Mesenchymal stem cell (in vitro differentiated cells and primary cell): ENCODE results near the gene KRTAP10-1.

Experiments used
- DNase-seq: peaks from one replicate; pipeline ENCODE4 v3.0.0-alpha.2; 2013
- H2AFZ ChIP-seq: one replicate; pipeline ENCODE4 v1.6.1; 2013; ENCODE audit warnings: low read depth, mild to moderate bottlenecking, control low read depth, inconsistent platforms, low read length, moderate library complexity
- H2AK5ac ChIP-seq: 2 replicates; pipeline ENCODE4 v1.6.1; 2013; ENCODE audit warnings: low read length, moderate library complexity, mild to moderate bottlenecking, inconsistent platforms; ENCODE audit not compliant: severe bottlenecking
- H2BK120ac ChIP-seq: one replicate; pipeline ENCODE4 v1.6.1; 2013; ENCODE audit warnings: low read depth, mild to moderate bottlenecking, inconsistent platforms, low read length, moderate library complexity
- H2BK12ac ChIP-seq, 2 experiments: one replicate each; pipeline ENCODE4 v1.6.1; 2013; ENCODE audit warnings: inconsistent platforms in 2 of 2, low read length in 2 of 2, mild to moderate bottlenecking in 2 of 2, moderate library complexity in 2 of 2, control low read depth in 1 of 2
- H2BK15ac ChIP-seq: one replicate; pipeline ENCODE4 v1.6.1; 2013; ENCODE audit warnings: mild to moderate bottlenecking, low read depth, inconsistent platforms; ENCODE audit not compliant: poor library complexity, severe bottlenecking
- H2BK5ac ChIP-seq: 2 replicates; pipeline ENCODE4 v1.6.1; 2013; ENCODE audit warnings: low read depth, mild to moderate bottlenecking, low read length, control low read depth, inconsistent platforms; ENCODE audit not compliant: poor library complexity, severe bottlenecking
- H3K14ac ChIP-seq, 2 experiments: one replicate each; pipeline ENCODE4 v1.6.1; 2013; ENCODE audit warnings: inconsistent platforms in 2 of 2, low read length in 2 of 2, control low read depth in 1 of 2, mild to moderate bottlenecking in 1 of 2, moderate library complexity in 1 of 2
- H3K18ac ChIP-seq, 2 experiments: one replicate each; pipeline ENCODE4 v1.6.1; 2013; ENCODE audit warnings: inconsistent platforms in 2 of 2, low read length in 2 of 2, control low read depth in 1 of 2, low read depth in 1 of 2, mild to moderate bottlenecking in 1 of 2
- H3K23ac ChIP-seq, 2 experiments: one replicate each; pipeline ENCODE4 v1.6.1; 2013; ENCODE audit warnings: inconsistent platforms in 2 of 2, low read length in 2 of 2, mild to moderate bottlenecking in 2 of 2, moderate library complexity in 2 of 2, control low read depth in 1 of 2
- H3K27ac ChIP-seq: 2 replicates; pipeline ENCODE4 v1.5.1; 2013; ENCODE audit warnings: mild to moderate bottlenecking, moderate library complexity, low read length, control low read depth, inconsistent platforms; ENCODE audit not compliant: poor library complexity, severe bottlenecking
- H3K27me3 ChIP-seq, 2 experiments: 2 replicates each; pipeline versions ENCODE4 v1.6.1 to v1.7.0; 2013; ENCODE audit warnings: low read length in 2 of 2, mild to moderate bottlenecking in 2 of 2, moderate library complexity in 2 of 2, control low read depth in 1 of 2, inconsistent platforms in 1 of 2; ENCODE audit not compliant: control insufficient read depth in 1 of 2, insufficient read depth in 1 of 2
- H3K36me3 ChIP-seq, 2 experiments: 2 replicates each; pipeline versions ENCODE4 v1.6.1 to v1.7.0; 2013; ENCODE audit warnings: low read length in 2 of 2, control low read depth in 1 of 2, inconsistent platforms in 1 of 2, low read depth in 1 of 2, mild to moderate bottlenecking in 1 of 2; ENCODE audit not compliant: insufficient read depth in 2 of 2, control insufficient read depth in 1 of 2
- H3K4ac ChIP-seq, 2 experiments: one replicate each; pipeline ENCODE4 v1.6.1; 2013; ENCODE audit warnings: inconsistent platforms in 2 of 2, low read length in 2 of 2, mild to moderate bottlenecking in 2 of 2, moderate library complexity in 2 of 2, control low read depth in 1 of 2, low read depth in 1 of 2
- H3K4me1 ChIP-seq: 2 replicates; pipeline ENCODE4 v1.6.1; 2013; ENCODE audit warnings: low read depth, low read length, control low read depth; ENCODE audit not compliant: control insufficient read depth, insufficient read depth
- H3K4me2 ChIP-seq: 2 replicates; pipeline ENCODE4 v1.6.1; 2013; ENCODE audit warnings: low read length, mild to moderate bottlenecking, inconsistent platforms; ENCODE audit not compliant: poor library complexity, severe bottlenecking
- H3K4me3 ChIP-seq, 2 experiments: 2 replicates each; pipeline versions ENCODE4 v1.5.1 to v1.7.0; 2013; ENCODE audit warnings: low read length in 2 of 2, mild to moderate bottlenecking in 2 of 2, control low read depth in 1 of 2, low read depth in 1 of 2; ENCODE audit not compliant: insufficient read depth in 1 of 2
- H3K79me1 ChIP-seq: replicated peaks from 2 replicates; pipeline ENCODE4 v1.6.1; 2013; ENCODE audit warnings: mild to moderate bottlenecking, control low read depth, low read length, inconsistent platforms; ENCODE audit not compliant: poor library complexity, severe bottlenecking
- H3K9ac ChIP-seq: 2 replicates; pipeline ENCODE4 v1.7.0; 2013; ENCODE audit warnings: mild to moderate bottlenecking, low read length, moderate library complexity
- H3K9me3 ChIP-seq: 2 replicates; pipeline ENCODE4 v1.7.0; 2013; ENCODE audit warnings: mild to moderate bottlenecking, low read length; ENCODE audit not compliant: control insufficient read depth
- H4K8ac ChIP-seq: one replicate; pipeline ENCODE4 v1.6.1; 2013; ENCODE audit warnings: inconsistent platforms, mild to moderate bottlenecking, low read length, moderate library complexity
- H4K91ac ChIP-seq: one replicate; pipeline ENCODE4 v1.6.1; 2013; ENCODE audit warnings: mild to moderate bottlenecking, low read length, inconsistent platforms
- WGBS: methylation state at CpG from one replicate; pipeline ENCODE4 v1.1.7; 2013; ENCODE audit warnings: mixed read lengths; 5-methylcytosine and 5-hydroxymethylcytosine counted together

The KRTAP10-1 gene

DNA sequence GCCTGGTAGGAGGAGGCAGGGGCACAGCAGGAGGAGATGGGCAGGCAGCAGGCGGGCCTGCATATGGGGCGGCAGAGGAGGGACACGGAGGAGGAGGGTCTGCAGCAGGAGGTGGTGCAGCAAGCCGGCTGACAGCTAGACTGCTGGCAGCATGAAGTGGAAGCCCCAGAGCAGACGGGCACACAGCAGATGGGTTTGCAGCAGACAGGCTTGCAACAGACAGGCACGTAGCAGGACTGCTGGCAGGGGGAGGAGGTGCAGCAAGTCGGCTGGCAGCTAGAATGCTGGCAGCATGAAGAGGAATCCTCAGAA lies 39.8 kb upstream of the KRTAP10-1 start:
- Histone ChIP-seq H2BK12ac (no peak overlapping the region), H3K27ac (no peak overlapping the region), H3K36me3 (no peaks in the 10 kb centered on the region), H2BK15ac (no peak overlapping the region), H3K14ac (no peak overlapping the region), H3K9me3 (peaks cover 34% of the 10 kb centered on the region), H2BK120ac (no peak overlapping the region), H3K4me1 (no peaks in the 10 kb centered on the region), H3K18ac (no peak overlapping the region), H3K4me3 (no peak overlapping the region), H4K91ac (no peak overlapping the region), H2AK5ac (no peak overlapping the region), H3K23ac (no peak overlapping the region), H2AFZ (no peak overlapping the region), H3K4ac (no peak overlapping the region), H2BK5ac (no peak overlapping the region), H3K27me3 (no peaks in the 10 kb centered on the region), H3K9ac (no peak overlapping the region), H3K79me1 (no peaks in the 10 kb centered on the region), H4K8ac (no peak overlapping the region), H3K4me2 (no peak overlapping the region)
- DNase-seq, result no peak
- 85% methylated on average over 7 of the region's 7 CpGs for WGBS

DNA sequence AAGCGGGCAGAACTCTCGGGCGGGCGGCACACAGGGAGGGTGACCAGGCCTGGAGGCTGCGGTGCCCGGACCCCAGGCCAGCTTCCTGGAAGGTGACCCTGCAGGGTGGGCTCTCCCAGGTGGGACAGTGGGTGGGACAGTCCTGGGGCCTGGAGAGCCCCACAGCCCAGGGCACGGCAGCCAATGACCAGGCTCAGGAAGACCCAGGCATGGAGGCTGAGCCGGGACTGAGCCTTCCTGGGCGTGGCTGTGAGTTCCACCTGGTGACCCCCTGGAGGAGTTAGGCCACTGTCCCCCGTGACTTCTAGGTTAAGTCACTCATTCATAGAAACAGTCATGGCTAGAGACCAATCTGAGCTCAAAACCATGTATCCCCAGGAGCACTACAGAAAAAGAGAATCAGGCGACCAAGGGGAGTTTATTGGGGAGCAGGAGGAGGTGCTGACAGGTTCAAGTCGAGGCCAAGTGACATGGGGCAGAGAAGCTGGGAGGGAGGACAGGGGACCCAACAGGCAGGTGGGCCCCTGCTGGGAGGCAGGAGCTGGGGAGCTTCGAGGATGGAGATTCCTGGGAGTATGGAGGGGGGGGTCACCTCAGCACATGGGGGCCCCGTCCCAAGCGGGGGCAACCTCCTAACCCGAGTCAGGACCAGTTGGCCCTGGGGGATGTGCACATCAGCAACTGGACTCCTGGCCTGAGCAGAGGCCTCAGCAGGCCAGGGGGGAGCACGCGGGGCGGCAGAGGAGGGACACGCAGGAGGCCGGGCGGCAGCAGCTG lies 39.2 kb upstream of the KRTAP10-1 start:
- H3K27ac ChIP-seq, result no peak overlapping the region
- H2AK5ac ChIP-seq, result no peak overlapping the region
- H3K4me2 ChIP-seq, result no peak overlapping the region
- no peaks in the 10 kb centered on the region for H3K36me3 ChIP-seq
- H3K27me3 ChIP-seq, result no peaks in the 10 kb centered on the region
- H3K9ac ChIP-seq, result no peak overlapping the region
- H2BK12ac ChIP-seq, result no peak overlapping the region
- no peak overlapping the region for H4K91ac ChIP-seq
- no peak overlapping the region for H3K4ac ChIP-seq
- 77% methylated on average over 22 of the region's 22 CpGs for WGBS
- no peak overlapping the region for H2BK5ac ChIP-seq
- no peak overlapping the region for H3K18ac ChIP-seq
- H2AFZ ChIP-seq, result no peak overlapping the region
- H2BK120ac ChIP-seq, result no peak overlapping the region
- no peak overlapping the region for H4K8ac ChIP-seq
- no peaks in the 10 kb centered on the region for H3K79me1 ChIP-seq
- no peak overlapping the region for H3K4me3 ChIP-seq
- peaks cover 34% of the 10 kb centered on the region for H3K9me3 ChIP-seq
- DNase-seq, result no peak
- H3K4me1 ChIP-seq, result no peaks in the 10 kb centered on the region
- H2BK15ac ChIP-seq, result no peak overlapping the region
- H3K14ac ChIP-seq, result no peak overlapping the region
- no peak overlapping the region for H3K23ac ChIP-seq

DNA sequence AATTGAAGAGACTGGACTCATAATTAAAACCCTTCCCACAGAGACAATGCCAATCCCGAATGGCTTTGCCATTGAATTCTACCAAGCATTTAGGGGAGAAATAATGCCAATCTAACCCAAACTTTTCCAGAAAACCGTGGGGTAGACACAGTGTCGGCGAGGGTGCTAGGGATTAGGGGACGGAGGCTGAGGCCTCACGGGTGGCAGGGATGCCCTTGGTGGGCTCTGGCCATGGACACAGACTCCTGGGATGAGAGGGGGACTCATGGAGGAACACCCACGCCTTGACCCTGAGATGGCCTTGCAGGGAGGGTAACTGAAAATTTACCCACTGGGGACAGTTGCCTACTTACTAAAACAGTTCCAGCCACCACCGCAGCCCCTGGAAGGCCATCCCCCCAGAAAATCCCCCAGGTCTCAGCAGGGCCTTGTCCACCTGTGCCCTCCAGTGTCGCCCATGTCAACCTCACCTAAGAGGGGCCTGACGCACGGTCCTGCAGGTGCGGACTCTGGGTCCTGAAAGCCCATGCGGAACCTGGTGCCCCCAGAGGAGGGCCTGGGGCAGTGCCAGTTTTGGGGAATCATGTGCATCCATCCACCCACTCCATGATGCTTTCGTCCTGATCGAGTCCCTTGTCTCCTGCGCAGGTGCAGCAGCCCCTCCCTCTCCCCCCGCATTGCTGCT lies 38.5 kb upstream of the KRTAP10-1 start:
- no peak overlapping the region for H3K18ac ChIP-seq
- no peak overlapping the region for H3K9ac ChIP-seq
- no peak overlapping the region for H4K8ac ChIP-seq
- H3K23ac ChIP-seq, result no peak overlapping the region
- H3K27me3 ChIP-seq, result no peaks in the 10 kb centered on the region
- H3K36me3 ChIP-seq, result no peaks in the 10 kb centered on the region
- H2BK15ac ChIP-seq, result no peak overlapping the region
- no peak for DNase-seq
- H2AFZ ChIP-seq, result no peak overlapping the region
- no peak overlapping the region for H3K4me2 ChIP-seq
- peaks cover 34% of the 10 kb centered on the region for H3K9me3 ChIP-seq
- no peak overlapping the region for H2AK5ac ChIP-seq
- H2BK120ac ChIP-seq, result no peak overlapping the region
- no peak overlapping the region for H3K27ac ChIP-seq
- no peak overlapping the region for H2BK5ac ChIP-seq
- no peak overlapping the region for H3K14ac ChIP-seq
- no peak overlapping the region for H4K91ac ChIP-seq
- no peak overlapping the region for H3K4ac ChIP-seq
- H3K4me3 ChIP-seq, result no peak overlapping the region
- H3K79me1 ChIP-seq, result no peaks in the 10 kb centered on the region
- H2BK12ac ChIP-seq, result no peak overlapping the region
- WGBS, result 87% methylated on average over 17 of the region's 17 CpGs
- no peaks in the 10 kb centered on the region for H3K4me1 ChIP-seq

DNA sequence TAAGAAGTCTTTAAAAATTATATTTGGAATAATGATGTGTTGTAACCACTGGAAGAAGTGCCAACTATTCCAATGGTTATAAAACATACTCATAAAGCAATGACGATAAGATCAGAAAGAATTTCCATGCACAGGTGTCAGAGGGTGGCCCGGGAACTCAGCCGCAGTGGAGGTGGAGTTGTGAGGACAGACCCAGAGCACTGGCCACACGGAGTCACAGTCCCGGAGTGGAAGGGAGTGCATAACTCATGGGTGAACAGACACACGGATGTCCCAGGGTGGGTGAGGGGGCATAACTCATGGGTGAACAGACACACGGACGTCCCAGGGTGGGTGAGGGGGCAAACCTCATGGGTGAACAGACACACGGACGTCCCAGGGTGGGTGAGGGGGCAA lies 36.0 kb upstream of the KRTAP10-1 start:
- no peak for DNase-seq
- no peak overlapping the region for H2BK12ac ChIP-seq
- WGBS, result 88% methylated on average over 10 of the region's 10 CpGs

More for the DNA sequence above, 36.0 kb upstream of the KRTAP10-1 start:
- H2AK5ac ChIP-seq, result no peak overlapping the region
- H3K79me1 ChIP-seq, result no peaks in the 10 kb centered on the region
- no peak overlapping the region for H2BK5ac ChIP-seq
- no peak overlapping the region for H3K18ac ChIP-seq
- H3K4me2 ChIP-seq, result no peak overlapping the region
- H3K14ac ChIP-seq, result no peak overlapping the region
- H2BK120ac ChIP-seq, result no peak overlapping the region
- H4K91ac ChIP-seq, result no peak overlapping the region
- H3K4me3 ChIP-seq, result no peak overlapping the region
- peaks cover 32% of the 10 kb centered on the region for H3K9me3 ChIP-seq
- no peak overlapping the region for H3K27ac ChIP-seq
- H3K4me1 ChIP-seq, result no peaks in the 10 kb centered on the region
- H2BK15ac ChIP-seq, result no peak overlapping the region
- H3K9ac ChIP-seq, result no peak overlapping the region
- no peak overlapping the region for H3K4ac ChIP-seq
- no peak overlapping the region for H3K23ac ChIP-seq
- no peaks in the 10 kb centered on the region for H3K36me3 ChIP-seq
- no peaks in the 10 kb centered on the region for H3K27me3 ChIP-seq
- H2AFZ ChIP-seq, result no peak overlapping the region
- H4K8ac ChIP-seq, result no peak overlapping the region
